Measurements from ENCODE around the gene ADAMTS2.

Gene ADAMTS2

GRCh38 chr5:179345433-179346321, at the start of gene ADAMTS2:
Gene ADAMTS2 (minus strand): TSS chr5:179345461. CDS start chr5:179345328, 133 bp downstream.
- DNase-seq (ENCODE audit: low read depth in 2 of 2) = no peak

- no peak for DNase-seq (ENCODE audit: low read depth in 2 of 2)
Observed at GRCh38 chr5:179393078-179393477, 47.8 kb upstream of the ADAMTS2 start.

- no peak for DNase-seq (ENCODE audit: low read depth in 2 of 2)
Observed at GRCh38 chr5:179387151-179388110, 42.2 kb upstream of the ADAMTS2 start.

GRCh38 chr5:179385914-179386313, 40.7 kb upstream of the ADAMTS2 start:
- no peak for DNase-seq (ENCODE audit: low read depth in 2 of 2)

- no peak for DNase-seq (ENCODE audit: low read depth in 2 of 2)
Observed at GRCh38 chr5:179382486-179382885, 37.2 kb upstream of the ADAMTS2 start.

GRCh38 chr5:179381691-179382090, 36.4 kb upstream of the ADAMTS2 start:
- DNase-seq (ENCODE audit: low read depth in 2 of 2) = no peak

GRCh38 chr5:179380211-179381035, 35.2 kb upstream of the ADAMTS2 start:
- DNase-seq (ENCODE audit: low read depth in 2 of 2) = no peak

- DNase-seq (ENCODE audit: low read depth in 2 of 2) = no peak
Observed at GRCh38 chr5:179379321-179379890, 34.1 kb upstream of the ADAMTS2 start.

GRCh38 chr5:179378441-179379271, 33.4 kb upstream of the ADAMTS2 start:
- no peak for DNase-seq (ENCODE audit: low read depth in 2 of 2)

- DNase-seq (ENCODE audit: low read depth in 2 of 2) = no peak
Observed at GRCh38 chr5:179378116-179378440, 32.8 kb upstream of the ADAMTS2 start.

- DNase-seq (ENCODE audit: low read depth in 2 of 2) = no peak
Observed at GRCh38 chr5:179377421-179378115, 32.3 kb upstream of the ADAMTS2 start.

- no peak for DNase-seq (ENCODE audit: low read depth in 2 of 2)
Observed at GRCh38 chr5:179376701-179377420, 31.6 kb upstream of the ADAMTS2 start.

- DNase-seq (ENCODE audit: low read depth in 2 of 2) = no peak
Observed at GRCh38 chr5:179375831-179376365, 30.6 kb upstream of the ADAMTS2 start.

GRCh38 chr5:179375236-179375685, 30.0 kb upstream of the ADAMTS2 start:
- DNase-seq (ENCODE audit: low read depth in 2 of 2) = no peak

GRCh38 chr5:179374506-179375235, 29.4 kb upstream of the ADAMTS2 start:
- no peak for DNase-seq (ENCODE audit: low read depth in 2 of 2)

GRCh38 chr5:179373961-179374505, 28.8 kb upstream of the ADAMTS2 start:
- no peak for DNase-seq (ENCODE audit: low read depth in 2 of 2)

- DNase-seq (ENCODE audit: low read depth in 2 of 2) = no peak
Observed at GRCh38 chr5:179373101-179373934, 28.1 kb upstream of the ADAMTS2 start.
